ENCODE data around the gene CARS2.

CARS2 gene

DNA sequence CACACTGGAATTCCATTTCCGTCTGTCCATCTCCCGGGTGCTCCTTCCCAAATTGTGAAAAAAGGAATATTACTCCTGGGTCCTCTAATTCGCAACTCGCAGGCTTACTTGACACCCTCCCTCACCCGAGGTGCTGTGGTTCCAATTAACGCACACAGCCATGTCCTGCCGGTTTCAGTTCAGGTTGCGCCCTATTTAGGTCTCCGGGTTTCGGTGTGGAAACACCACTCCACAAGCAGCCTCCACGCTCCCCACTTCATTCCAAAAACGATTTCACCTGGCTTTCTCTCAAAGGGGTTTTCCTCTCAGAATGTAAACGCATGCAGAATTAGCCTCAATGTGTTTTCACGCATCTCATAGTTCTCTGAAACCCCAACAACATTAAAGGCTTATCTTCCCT lies 52.6 kb downstream of the CARS2 start:
- TF ChIP-seq, protein P1, sequence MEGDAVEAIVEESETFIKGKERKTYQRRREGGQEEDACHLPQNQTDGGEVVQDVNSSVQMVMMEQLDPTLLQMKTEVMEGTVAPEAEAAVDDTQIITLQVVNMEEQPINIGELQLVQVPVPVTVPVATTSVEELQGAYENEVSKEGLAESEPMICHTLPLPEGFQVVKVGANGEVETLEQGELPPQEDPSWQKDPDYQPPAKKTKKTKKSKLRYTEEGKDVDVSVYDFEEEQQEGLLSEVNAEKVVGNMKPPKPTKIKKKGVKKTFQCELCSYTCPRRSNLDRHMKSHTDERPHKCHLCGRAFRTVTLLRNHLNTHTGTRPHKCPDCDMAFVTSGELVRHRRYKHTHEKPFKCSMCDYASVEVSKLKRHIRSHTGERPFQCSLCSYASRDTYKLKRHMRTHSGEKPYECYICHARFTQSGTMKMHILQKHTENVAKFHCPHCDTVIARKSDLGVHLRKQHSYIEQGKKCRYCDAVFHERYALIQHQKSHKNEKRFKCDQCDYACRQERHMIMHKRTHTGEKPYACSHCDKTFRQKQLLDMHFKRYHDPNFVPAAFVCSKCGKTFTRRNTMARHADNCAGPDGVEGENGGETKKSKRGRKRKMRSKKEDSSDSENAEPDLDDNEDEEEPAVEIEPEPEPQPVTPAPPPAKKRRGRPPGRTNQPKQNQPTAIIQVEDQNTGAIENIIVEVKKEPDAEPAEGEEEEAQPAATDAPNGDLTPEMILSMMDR (IDR thresholded peaks at IDR 0.05; ENCODE audit: control insufficient read depth, insufficient read depth, low read depth, low read length, missing control alignments): no peak
- no peak for DNase-seq (ENCODE audit: low read depth)

DNA sequence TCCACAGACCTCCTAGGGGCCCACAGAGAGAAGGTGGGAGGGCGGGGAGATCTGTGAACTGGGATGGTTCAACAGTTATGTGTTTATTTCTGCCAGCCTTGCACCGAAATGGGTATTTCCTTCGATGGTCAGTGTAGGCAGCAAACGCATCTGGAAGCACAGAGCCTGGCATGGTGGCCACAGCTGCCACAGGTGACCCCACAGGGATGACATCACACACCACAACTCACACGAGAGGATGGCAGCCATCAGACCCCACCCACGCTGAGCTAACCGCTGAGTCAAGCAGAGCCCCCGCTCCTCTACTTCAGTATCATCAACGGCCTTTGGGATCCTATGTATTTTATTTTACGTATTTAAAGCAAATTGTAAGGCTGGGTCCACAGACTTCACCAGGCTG lies 53.2 kb downstream of the CARS2 start:
- H3K4me3 ChIP-seq (ENCODE audit: control insufficient read depth, low read depth, low read length): no peak overlapping the region
- TF ChIP-seq, protein P1 (IDR thresholded peaks at IDR 0.05; ENCODE audit: control insufficient read depth, insufficient read depth, low read depth, low read length, missing control alignments): no peak
- no peak for DNase-seq (ENCODE audit: low read depth)

More for the DNA sequence above, 52.6 kb downstream of the CARS2 start:
- no peak overlapping the region for H3K4me3 ChIP-seq (ENCODE audit: control insufficient read depth, low read depth, low read length)

DNA sequence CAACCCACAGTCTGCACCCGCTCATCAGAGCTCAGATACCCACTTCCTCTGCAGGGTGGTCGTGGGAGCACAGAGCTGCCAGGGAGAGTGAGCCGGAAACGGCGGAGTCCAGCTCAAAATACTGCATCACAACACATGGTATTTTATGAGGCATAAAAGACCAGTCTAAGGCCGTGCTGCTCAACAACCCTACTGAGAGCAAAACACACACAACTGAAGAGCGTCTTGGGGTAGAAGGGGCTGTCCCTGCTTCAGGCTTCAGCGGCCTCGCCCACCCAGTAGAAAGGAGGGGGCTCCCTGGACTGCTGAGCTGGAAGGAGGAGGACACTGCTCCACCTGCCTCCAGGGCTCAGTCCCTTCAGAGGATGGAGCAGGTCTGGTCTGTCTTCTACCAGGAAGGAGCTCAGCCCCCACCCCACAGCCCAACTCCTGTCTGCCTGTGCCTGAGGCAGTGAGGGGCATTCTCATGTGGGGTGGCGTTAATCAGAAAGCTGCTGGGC lies 53.6 kb downstream of the CARS2 start:
- TF ChIP-seq, protein P1 (IDR thresholded peaks at IDR 0.05; ENCODE audit: control insufficient read depth, insufficient read depth, low read depth, low read length, missing control alignments): no peak

DNA sequence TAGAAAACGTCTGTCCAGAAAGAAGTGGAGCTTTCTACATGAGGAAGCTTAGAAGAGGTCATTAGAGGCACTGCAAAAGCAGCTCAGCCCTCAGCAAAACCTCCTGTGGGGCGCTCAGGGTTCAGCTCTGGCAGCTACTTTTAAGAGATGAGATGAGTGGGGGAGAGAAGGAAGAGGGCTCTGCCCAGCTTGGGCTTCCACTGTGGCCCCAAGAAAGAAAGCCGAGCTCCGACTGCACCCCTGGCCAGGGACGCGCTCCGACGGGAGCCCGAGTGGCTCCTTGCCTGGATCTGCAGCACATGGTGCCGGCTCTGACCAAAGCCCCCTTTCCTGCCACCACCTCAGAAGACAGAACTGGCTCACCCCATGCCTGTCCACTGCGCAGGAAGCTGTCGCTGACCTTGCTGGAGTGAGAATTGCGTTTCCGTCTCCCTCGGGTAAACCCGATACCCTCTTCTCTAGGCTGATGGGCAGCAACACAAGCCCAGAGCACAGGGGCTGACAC lies 54.1 kb downstream of the CARS2 start:
- TF ChIP-seq, protein P1 (IDR thresholded peaks at IDR 0.05; ENCODE audit: control insufficient read depth, insufficient read depth, low read depth, low read length, missing control alignments): no peak
- DNase-seq (ENCODE audit: low read depth): no peak
- H3K4me3 ChIP-seq (ENCODE audit: control insufficient read depth, low read depth, low read length): no peak overlapping the region

More for the DNA sequence above, 53.6 kb downstream of the CARS2 start:
- H3K4me3 ChIP-seq (ENCODE audit: control insufficient read depth, low read depth, low read length): no peak overlapping the region
- no peak for DNase-seq (ENCODE audit: low read depth)

DNA sequence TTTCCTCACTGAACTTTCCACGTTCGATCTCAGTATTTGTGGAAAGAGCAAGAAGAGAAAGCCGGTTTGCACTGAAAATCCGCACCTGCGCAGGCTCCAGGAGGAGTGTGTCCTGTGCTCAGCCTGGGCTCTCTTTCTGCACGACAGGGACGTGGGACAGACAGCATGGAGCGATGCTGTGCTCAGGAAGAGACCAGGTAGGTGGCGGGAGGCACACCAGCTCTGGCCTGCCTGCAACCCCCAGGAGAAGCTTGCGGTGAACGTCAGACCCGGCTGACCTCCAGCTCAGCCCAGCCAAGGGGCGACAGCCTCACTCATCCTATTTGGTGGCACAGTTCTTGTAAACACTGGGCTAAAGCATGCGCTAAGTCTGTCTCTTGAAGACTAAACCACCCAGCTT lies 54.6 kb downstream of the CARS2 start:
- no peak for DNase-seq (ENCODE audit: low read depth)
- TF ChIP-seq, protein P1 (IDR thresholded peaks at IDR 0.05; ENCODE audit: control insufficient read depth, insufficient read depth, low read depth, low read length, missing control alignments): no peak
- H3K4me3 ChIP-seq (ENCODE audit: control insufficient read depth, low read depth, low read length): no peak overlapping the region

DNA sequence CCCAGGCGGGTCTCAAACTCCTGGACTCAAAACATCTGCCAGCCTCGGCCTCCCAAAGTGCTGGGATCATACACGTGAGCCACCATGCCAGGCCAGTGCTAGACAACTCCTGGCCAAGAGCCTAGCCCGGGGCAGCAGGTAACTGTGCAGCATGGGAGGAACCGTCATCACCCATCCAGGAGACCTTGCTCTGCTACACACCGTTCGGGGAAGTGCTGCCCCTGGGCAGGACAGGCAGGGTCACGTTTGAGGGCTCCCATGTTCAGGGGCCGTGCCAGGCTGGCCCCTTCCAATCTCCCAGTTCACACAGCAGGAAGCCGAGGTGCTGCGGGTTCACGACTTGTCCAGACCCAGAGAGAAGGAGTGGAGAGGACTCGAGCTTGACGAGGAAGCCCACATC lies 55.5 kb downstream of the CARS2 start:
- no peak overlapping the region for H3K4me3 ChIP-seq (ENCODE audit: control insufficient read depth, low read depth, low read length)
- TF ChIP-seq, protein P1 (IDR thresholded peaks at IDR 0.05; ENCODE audit: control insufficient read depth, insufficient read depth, low read depth, low read length, missing control alignments): no peak
- DNase-seq (ENCODE audit: low read depth): no peak

Measured in AG09309 (cell line).